ENCODE measurements around the gene OR56B4.

The OR56B4 gene

DNA sequence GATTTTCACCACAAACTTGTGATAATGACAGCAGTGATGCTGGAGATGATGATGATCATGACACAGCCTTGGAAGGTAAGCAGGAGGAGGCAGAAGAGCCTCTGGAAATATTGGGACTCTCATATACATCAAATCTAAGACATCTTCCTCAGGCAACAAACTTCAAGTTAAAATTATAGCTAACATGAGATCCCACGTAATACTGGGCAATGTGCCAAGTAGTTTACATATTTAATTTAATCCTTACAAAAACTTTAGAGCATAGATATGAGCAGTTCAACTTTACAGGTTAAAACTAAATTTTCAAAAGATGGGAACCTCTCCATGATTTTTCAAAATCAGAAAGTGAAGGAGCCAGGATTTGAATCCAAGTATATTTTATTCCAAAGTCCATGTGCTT is 43.6 kb downstream of the OR56B4 start:
- DNase-seq (ENCODE audit: low read depth), result no peak

DNA sequence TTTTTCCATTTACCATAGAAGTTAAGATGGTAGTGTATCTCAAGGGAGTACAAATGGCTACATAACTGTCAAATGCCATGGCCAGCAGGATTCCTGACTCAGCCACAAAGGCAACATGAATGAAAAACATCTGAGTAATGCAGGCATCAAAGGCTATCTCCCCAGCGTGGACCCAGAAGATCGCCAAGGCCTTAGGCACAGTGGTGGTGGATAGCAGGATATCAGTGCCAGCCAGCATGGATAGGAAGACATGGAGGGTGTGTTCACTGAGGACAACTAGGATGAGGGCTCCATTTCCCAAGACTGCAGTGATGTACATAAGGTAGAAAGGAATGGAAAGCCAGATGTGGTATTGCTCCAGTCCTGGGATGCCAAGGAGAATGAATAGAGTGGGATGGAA is 44.6 kb downstream of the OR56B4 start:
- no peak for DNase-seq (ENCODE audit: low read depth)

DNA sequence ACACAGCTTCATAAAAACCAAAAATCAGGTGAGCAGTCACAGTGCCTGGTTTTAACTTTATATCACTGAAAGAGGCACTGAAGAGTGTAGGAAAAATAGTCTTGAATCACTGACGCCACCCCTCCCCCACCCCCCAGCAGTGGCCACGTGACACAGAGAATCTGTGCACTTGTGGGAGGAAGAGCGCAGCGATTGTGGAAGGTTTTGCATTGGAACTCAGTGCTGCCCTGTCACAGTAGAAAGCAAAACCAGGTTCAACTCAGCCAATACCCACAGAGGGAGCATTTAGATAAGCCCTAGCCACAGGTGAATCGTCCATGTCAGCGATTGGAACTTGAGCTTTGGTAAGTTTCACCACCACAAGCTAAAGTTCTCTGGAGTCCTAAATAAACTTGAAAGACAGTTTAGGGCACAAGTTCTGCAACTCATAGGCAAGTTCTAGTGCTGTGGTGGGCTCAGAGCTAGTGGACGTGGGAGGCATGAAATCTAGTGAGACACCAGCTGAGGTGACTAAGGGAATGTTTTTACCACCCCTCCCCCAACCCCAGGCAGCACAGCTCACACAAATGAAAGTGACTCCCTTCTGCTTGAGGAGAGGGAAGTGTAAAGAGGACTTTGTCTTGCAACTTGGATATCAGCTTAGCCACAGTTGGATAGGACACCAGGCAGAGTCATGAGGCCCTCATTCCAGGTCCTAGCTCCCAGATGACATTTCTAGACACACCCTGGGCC is 49.3 kb downstream of the OR56B4 start:
- no peak for DNase-seq (ENCODE audit: low read depth)

Measured in activated T-cell treated with anti-CD3 and anti-CD28 coated beads for 24 hours (primary cell).